Mononuclear cell (primary cell): ENCODE results near the gene TMEM186. TPM values are rescaled to one million over a fixed set of nuclear protein-coding genes. Genes with fewer than 3 reads are reported as not detected.
"Not testable (repeated sequence)": the region's sequence is repeated elsewhere in the genome, so short reads cannot be mapped to it uniquely, and the experiment has no call there.

ENCODE experiments used
- H3K27me3 ChIP-seq: 2 replicates; pipeline ENCODE4 v1.6.0; 2011; ENCODE audit warnings: low read length, control low read depth; ENCODE audit not compliant: insufficient read depth
- H3K4me1 ChIP-seq: 2 replicates; pipeline ENCODE4 v1.5.1; 2011; ENCODE audit warnings: mild to moderate bottlenecking, low read length, control low read depth; ENCODE audit not compliant: insufficient read depth
- H3K4me3 ChIP-seq: 2 replicates; pipeline ENCODE4 v1.5.1; 2011; ENCODE audit warnings: mild to moderate bottlenecking, low read length, moderate library complexity
- H3K9me3 ChIP-seq: 2 replicates; pipeline ENCODE4 v1.5.1; 2011; ENCODE audit warnings: low read depth, mild to moderate bottlenecking, control low read depth, low read length
- total RNA-seq: library from RNA; depleted of rRNA; stranded (reverse); fragments of >200 nt; gene quantifications from one replicate; pipeline ENCODE4 v1.2.3, GENCODE V29; 2012

The TMEM186 gene
- total RNA-seq, 1 donor: 1.3 TPM

GRCh38 chr16:8798174-8798527 lies 712 bp upstream of the TMEM186 start:
- H3K9me3 ChIP-seq: no peaks in the 10 kb centered on the region
- H3K4me3 ChIP-seq: peak overlapping the region; percentile 76
- H3K27me3 ChIP-seq: no peaks in the 10 kb centered on the region
- peaks cover 39% of the 10 kb centered on the region for H3K4me1 ChIP-seq

GRCh38 chr16:8796469-8797363 lies 723 bp downstream of the TMEM186 start:
- peaks cover 39% of the 10 kb centered on the region for H3K4me1 ChIP-seq
- no peaks in the 10 kb centered on the region for H3K9me3 ChIP-seq
- H3K4me3 ChIP-seq: peak overlapping the region; percentile 76
- no peaks in the 10 kb centered on the region for H3K27me3 ChIP-seq

GRCh38 chr16:8795818-8796217 lies 1.6 kb downstream of the TMEM186 start:
- H3K9me3 ChIP-seq: no peaks in the 10 kb centered on the region
- no peaks in the 10 kb centered on the region for H3K27me3 ChIP-seq
- H3K4me3 ChIP-seq: no peak overlapping the region
- H3K4me1 ChIP-seq: peaks cover 39% of the 10 kb centered on the region

GRCh38 chr16:8795091-8795490 lies 2.3 kb downstream of the TMEM186 start:
- Histone ChIP-seq H3K4me3 (no peak overlapping the region), H3K27me3 (no peaks in the 10 kb centered on the region), H3K4me1 (peaks cover 38% of the 10 kb centered on the region), H3K9me3 (no peaks in the 10 kb centered on the region)

DNA sequence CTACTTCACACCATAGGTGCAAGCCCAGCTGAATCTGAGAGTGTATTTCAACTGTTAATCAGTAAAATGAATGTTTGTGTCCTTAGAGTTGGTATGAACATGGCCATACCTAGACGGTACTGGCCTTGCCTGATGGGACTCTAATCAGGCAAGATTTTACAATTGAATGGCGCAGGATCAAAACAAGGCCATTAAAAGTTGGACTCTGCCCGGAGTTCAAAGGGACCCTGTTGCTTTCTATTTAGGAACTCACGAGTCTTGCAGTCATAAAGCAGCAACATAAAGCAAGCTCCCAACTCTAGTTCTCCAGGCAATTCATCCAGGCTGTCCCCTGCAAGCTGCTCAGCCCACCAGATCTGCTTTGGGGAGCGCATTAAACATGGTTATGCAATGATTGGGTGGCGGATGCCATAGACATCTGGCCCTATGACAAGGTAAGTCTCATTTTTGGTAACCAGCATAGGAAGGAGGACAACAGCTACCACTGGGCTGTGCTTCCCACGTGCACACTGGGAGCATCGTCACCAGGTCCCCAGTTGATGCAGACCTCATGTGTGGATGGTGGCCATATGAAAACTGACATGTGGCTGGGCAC lies 8.8 kb downstream of the TMEM186 start:
- no peaks in the 10 kb centered on the region for H3K9me3 ChIP-seq
- H3K27me3 ChIP-seq: no peaks in the 10 kb centered on the region
- H3K4me3 ChIP-seq: no peak overlapping the region
- H3K4me1 ChIP-seq: no peaks in the 10 kb centered on the region

GRCh38 chr16:8786316-8786715 lies 11.1 kb downstream of the TMEM186 start:
- not testable (repeated sequence) for H3K4me1 ChIP-seq, H3K27me3 ChIP-seq, H3K4me3 ChIP-seq

DNA sequence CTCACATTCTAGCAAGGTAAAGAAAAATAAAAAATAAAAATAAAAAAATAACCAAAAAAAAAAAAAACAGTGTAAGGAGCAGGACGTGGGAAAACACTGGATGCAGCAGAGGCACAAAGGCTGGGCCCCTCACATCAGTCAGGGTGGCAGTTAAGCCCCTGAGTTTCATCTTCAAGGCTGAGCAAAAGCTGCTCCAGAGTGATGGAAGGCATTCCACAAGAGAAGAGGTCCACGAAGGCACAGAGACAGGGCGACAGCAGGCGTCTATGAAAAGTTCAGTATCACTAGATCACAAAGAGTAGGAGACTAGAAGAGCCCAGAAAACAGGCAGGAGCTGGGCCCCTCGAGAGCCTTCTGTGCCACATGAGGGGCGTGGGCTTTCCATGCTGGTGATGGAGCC lies 12.0 kb downstream of the TMEM186 start:
- Histone ChIP-seq H3K9me3 (no peaks in the 10 kb centered on the region), H3K27me3 (no peaks in the 10 kb centered on the region), H3K4me1 (no peaks in the 10 kb centered on the region), H3K4me3 (no peak overlapping the region)

More at GRCh38 chr16:8786316-8786715, 11.1 kb downstream of the TMEM186 start:
- not testable (repeated sequence) for H3K9me3 ChIP-seq

DNA sequence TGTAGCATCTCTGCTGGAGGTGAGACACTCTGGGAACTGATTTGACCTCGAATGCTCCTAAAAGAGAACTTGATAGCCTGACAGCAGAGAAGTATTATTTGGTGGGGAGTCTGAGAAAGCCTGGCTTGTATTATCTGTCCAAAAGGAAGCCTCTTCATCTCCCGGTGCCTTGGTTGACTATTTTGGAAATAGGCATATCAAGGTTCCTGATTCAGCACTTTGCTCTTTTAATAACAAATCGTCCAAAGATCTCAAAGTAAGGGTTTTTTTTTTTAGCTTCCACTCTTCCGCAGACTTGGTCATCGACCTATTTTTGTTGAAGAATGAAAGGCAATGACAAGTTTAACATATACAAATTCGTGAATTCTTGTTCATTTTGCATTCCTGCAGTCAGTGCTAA lies 14.8 kb downstream of the TMEM186 start:
- no peaks in the 10 kb centered on the region for H3K27me3 ChIP-seq
- H3K9me3 ChIP-seq: no peaks in the 10 kb centered on the region
- H3K4me3 ChIP-seq: no peak overlapping the region
- H3K4me1 ChIP-seq: no peaks in the 10 kb centered on the region

- no peaks in the 10 kb centered on the region for H3K4me1 ChIP-seq
- no peaks in the 10 kb centered on the region for H3K9me3 ChIP-seq
- no peaks in the 10 kb centered on the region for H3K27me3 ChIP-seq
- H3K4me3 ChIP-seq: no peak overlapping the region
These were observed 15.6 kb downstream of the TMEM186 start for GRCh38 chr16:8781797-8782196.

GRCh38 chr16:8777217-8777616 lies 20.2 kb downstream of the TMEM186 start:
- Histone ChIP-seq H3K4me1 (no peaks in the 10 kb centered on the region), H3K9me3 (no peaks in the 10 kb centered on the region), H3K4me3 (no peak overlapping the region), H3K27me3 (no peaks in the 10 kb centered on the region)

GRCh38 chr16:8776129-8776584 lies 21.3 kb downstream of the TMEM186 start:
- no peak overlapping the region for H3K4me3 ChIP-seq
- no peaks in the 10 kb centered on the region for H3K27me3 ChIP-seq
- H3K4me1 ChIP-seq: no peaks in the 10 kb centered on the region
- H3K9me3 ChIP-seq: no peaks in the 10 kb centered on the region

DNA sequence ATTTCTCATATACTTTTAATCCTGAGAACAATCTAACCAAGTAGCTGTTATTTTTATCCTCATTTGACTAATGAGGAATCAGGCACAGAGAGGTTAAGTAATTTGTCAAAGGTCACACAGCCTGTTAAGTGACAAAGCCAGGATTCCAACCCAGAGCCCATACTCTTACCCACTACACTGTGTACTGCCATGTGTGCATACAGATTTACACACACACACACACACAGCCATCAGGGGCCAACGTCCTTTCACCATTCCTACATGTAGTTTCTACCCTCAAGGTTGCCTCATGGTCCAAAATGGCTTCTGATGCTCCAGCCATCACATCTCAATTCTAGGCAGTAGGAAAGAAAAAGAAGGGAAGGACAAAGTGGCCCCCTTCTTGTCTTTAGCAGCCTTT lies 22.1 kb downstream of the TMEM186 start:
- Histone ChIP-seq H3K4me1 (no peaks in the 10 kb centered on the region), H3K27me3 (no peaks in the 10 kb centered on the region), H3K9me3 (no peaks in the 10 kb centered on the region), H3K4me3 (no peak overlapping the region)

- H3K27me3 ChIP-seq: no peaks in the 10 kb centered on the region
- H3K4me3 ChIP-seq: no peak overlapping the region
- no peaks in the 10 kb centered on the region for H3K4me1 ChIP-seq
- no peaks in the 10 kb centered on the region for H3K9me3 ChIP-seq
These were observed 23.2 kb downstream of the TMEM186 start for GRCh38 chr16:8774208-8774607.

GRCh38 chr16:8773537-8773936 lies 23.9 kb downstream of the TMEM186 start:
- Histone ChIP-seq H3K4me3 (no peak overlapping the region), H3K9me3 (no peaks in the 10 kb centered on the region), H3K27me3 (no peaks in the 10 kb centered on the region)

DNA sequence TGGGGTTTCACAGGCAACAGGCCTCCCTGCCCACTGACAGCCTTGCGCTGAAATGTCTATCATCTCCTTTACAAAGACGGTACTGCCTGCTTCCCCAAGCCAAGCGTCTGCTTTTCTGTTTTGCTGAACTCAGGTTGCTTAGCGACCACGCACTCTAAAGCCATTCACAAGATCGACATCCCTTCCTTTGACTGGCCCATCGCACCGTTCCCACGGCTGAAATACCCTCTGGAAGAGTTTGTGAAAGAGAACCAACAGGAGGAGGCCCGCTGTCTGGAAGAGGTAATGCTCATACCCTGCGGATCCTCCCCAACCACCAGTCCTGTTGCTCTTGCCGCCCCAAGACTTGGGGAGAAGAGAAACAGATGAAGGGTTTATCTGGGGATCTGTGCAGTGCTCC lies 28.7 kb downstream of the TMEM186 start:
- Histone ChIP-seq H3K4me1 (no peaks in the 10 kb centered on the region), H3K27me3 (no peaks in the 10 kb centered on the region)

More at GRCh38 chr16:8773537-8773936, 23.9 kb downstream of the TMEM186 start:
- H3K4me1 ChIP-seq: no peaks in the 10 kb centered on the region

DNA sequence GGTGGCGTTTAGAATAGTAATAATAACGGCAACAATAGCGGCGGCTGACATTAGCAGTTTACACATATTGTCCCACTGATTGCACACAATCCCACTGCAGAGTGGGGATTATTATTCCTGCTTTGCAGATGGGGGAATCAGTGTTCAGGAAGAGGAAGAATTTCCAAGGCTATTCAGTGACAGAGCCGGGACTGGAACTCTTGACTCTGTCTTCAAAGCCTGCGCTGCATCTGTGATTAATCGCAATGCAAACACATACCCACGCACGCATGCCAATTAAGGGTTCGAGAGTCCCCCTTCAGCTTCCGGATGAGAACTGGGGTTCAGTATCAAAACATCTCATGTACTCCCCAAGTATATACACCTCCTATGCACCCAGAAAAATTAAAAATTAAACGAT lies 29.2 kb downstream of the TMEM186 start:
- Histone ChIP-seq H3K27me3 (no peaks in the 10 kb centered on the region), H3K4me1 (no peaks in the 10 kb centered on the region), H3K9me3 (no peaks in the 10 kb centered on the region), H3K4me3 (no peak overlapping the region)

More for the DNA sequence above, 28.7 kb downstream of the TMEM186 start:
- H3K9me3 ChIP-seq: no peaks in the 10 kb centered on the region
- no peak overlapping the region for H3K4me3 ChIP-seq
